Mammary epithelial cell (primary cell): ENCODE measurements around the gene ZNF683.

Experiments
- EZH2 ChIP-seq: IDR thresholded peaks from 2 replicates; pipeline ENCODE4 v1.6.1; 2012; ENCODE audit warnings: low read length, inconsistent platforms, borderline replicate concordance
- TF ChIP-seq, protein P1 (sequence below), 2 donors: IDR thresholded peaks in 1 of 2; conservative IDR thresholded peaks in 1 of 2; 2 replicates each; pipeline ENCODE4 v1.5.1; 2011 to 2012; ENCODE audit warnings: inconsistent platforms in 2 of 2, low read length in 2 of 2, mild to moderate bottlenecking in 2 of 2, control low read depth in 1 of 2, low read depth in 1 of 2; ENCODE audit not compliant: insufficient read depth in 1 of 2; ENCODE audit errors: extremely low read depth in 1 of 2

DNA sequence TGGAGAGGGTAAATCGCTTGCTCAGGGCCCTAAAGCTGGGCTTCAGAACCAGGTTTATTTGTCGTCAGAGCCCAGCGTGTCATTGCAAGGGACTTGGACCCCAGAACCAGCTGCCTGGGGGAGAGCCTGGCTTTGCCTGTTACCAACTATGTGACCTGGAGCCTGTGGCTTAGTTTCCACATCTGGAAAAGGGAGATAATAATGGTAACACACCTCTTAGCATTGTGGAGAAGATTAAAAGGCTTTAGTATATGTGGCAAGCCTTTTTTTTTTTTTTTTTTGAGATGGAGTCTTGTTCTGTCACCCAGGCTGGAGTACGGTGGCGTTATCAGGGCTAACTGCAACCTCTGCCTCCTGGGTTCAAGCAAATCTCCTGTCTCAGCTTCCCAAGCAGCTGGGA is 42.3 kb downstream of the ZNF683 start:
- TF ChIP-seq, protein P1, sequence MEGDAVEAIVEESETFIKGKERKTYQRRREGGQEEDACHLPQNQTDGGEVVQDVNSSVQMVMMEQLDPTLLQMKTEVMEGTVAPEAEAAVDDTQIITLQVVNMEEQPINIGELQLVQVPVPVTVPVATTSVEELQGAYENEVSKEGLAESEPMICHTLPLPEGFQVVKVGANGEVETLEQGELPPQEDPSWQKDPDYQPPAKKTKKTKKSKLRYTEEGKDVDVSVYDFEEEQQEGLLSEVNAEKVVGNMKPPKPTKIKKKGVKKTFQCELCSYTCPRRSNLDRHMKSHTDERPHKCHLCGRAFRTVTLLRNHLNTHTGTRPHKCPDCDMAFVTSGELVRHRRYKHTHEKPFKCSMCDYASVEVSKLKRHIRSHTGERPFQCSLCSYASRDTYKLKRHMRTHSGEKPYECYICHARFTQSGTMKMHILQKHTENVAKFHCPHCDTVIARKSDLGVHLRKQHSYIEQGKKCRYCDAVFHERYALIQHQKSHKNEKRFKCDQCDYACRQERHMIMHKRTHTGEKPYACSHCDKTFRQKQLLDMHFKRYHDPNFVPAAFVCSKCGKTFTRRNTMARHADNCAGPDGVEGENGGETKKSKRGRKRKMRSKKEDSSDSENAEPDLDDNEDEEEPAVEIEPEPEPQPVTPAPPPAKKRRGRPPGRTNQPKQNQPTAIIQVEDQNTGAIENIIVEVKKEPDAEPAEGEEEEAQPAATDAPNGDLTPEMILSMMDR (conservative IDR thresholded peaks at IDR 0.05 in 1 of 2, IDR thresholded peaks at IDR 0.05 in 1 of 2; ENCODE audit: extremely low read depth in 1 of 2, insufficient read depth in 1 of 2, low read depth in 1 of 2, low read length in 2 of 2): no peak
- no peak for TF ChIP-seq EZH2
